Peyer's patch (tissue), 4 donors: Measurements from ENCODE around the gene UCKL1. TPM values are rescaled to one million over a fixed set of nuclear protein-coding genes. Genes with fewer than 3 reads are reported as not detected.
A peak's percentile ranks its signal among the peaks of the same experiment; 100 is the strongest.

ENCODE experiments used
- DNase-seq, 3 donors: peaks; one replicate each; pipeline ENCODE4 v3.0.0-alpha.2; 2017 to 2019
- H3K27ac ChIP-seq, 4 donors: fragments of 200-600 bp; sonication (generic); one replicate each; pipeline ENCODE4 v1.5.1; 2016 to 2019
- H3K27me3 ChIP-seq, 2 donors: fragments of 200-600 bp; sonication (generic); one replicate each; pipeline ENCODE4 v1.5.1; 2019
- H3K36me3 ChIP-seq, 3 donors: fragments of 200-600 bp; sonication (generic); one replicate each; pipeline ENCODE4 v1.5.1; 2016 to 2019
- H3K4me1 ChIP-seq, 4 donors: fragments of 200-600 bp; sonication (generic); one replicate each; pipeline ENCODE4 v1.5.1; 2016 to 2019
- H3K4me3 ChIP-seq, 4 donors: fragments of 200-600 bp; sonication (generic); 1 replicate in 3 of 4; 2 replicates in 1 of 4; pipeline ENCODE4 v1.5.1; 2016 to 2019; ENCODE audit warnings: mild to moderate bottlenecking in 1 of 4
- H3K9me3 ChIP-seq, 4 donors: fragments of 200-600 bp; sonication (generic); one replicate each; pipeline ENCODE4 v1.5.1; 2016 to 2019; ENCODE audit warnings: mild to moderate bottlenecking in 1 of 4
- CTCF ChIP-seq, 6 experiments: fragments of 450-650 bp in 4 of 6; fragments of 200-600 bp in 2 of 6; sonication (generic) in 1 of 6; IDR thresholded peaks; one replicate each; pipeline ENCODE4 v1.5.1; 2017 to 2019; ENCODE audit warnings: antibody characterized with exemption in 6 of 6, mild to moderate bottlenecking in 3 of 6, moderate library complexity in 1 of 6
- POLR2A ChIP-seq, 2 donors: fragments of 450-650 bp; IDR thresholded peaks; one replicate each; pipeline ENCODE4 v1.5.1; 2017; ENCODE audit warnings: antibody characterized with exemption in 2 of 2, mild to moderate bottlenecking in 2 of 2, moderate library complexity in 2 of 2
- total RNA-seq, 4 donors: library from RNA; depleted of rRNA; stranded (reverse); fragments of >200 nt; gene quantifications; one replicate each; pipeline ENCODE4 v1.1.0, GENCODE V29; 2016

UCKL1 gene
- total RNA-seq, 4 donors from 2014 or later, result 70.4 to 189 (median 136) TPM

- peaks cover 0 to 19% (median 10%) of the 10 kb centered on the region in 4 donors for H3K4me1 ChIP-seq
- DNase-seq, result peak in 1 of 3 donors; percentile 44
- H3K4me3 ChIP-seq, result no peak overlapping the region
- peaks cover 0 to 6% (median 0%) of the 10 kb centered on the region in 4 donors for H3K9me3 ChIP-seq
- H3K36me3 ChIP-seq, result peaks cover 0 to 31% (median 0%) of the 10 kb centered on the region in 3 donors
- H3K27me3 ChIP-seq, result no peaks in the 10 kb centered on the region
- no peak overlapping the region for H3K27ac ChIP-seq
- TF ChIP-seq CTCF (IDR thresholded peaks at IDR 0.05) (no peak), POLR2A (IDR thresholded peaks at IDR 0.05) (no peak)
These were observed 10.7 kb upstream of the UCKL1 start for GRCh38 chr20:63966944-63967322.

GRCh38 chr20:63966172-63966943 lies 10.1 kb upstream of the UCKL1 start:
- Histone ChIP-seq H3K4me3 (no peak overlapping the region), H3K4me1 (peaks cover 0 to 19% (median 10%) of the 10 kb centered on the region in 4 donors), H3K27me3 (no peaks in the 10 kb centered on the region), H3K36me3 (peaks cover 0 to 36% (median 0%) of the 10 kb centered on the region in 3 donors), H3K27ac (no peak overlapping the region), H3K9me3 (peaks cover 0 to 6% (median 0%) of the 10 kb centered on the region in 4 donors)
- TF ChIP-seq CTCF (IDR thresholded peaks at IDR 0.05), result no peak
- TF ChIP-seq POLR2A (IDR thresholded peaks at IDR 0.05), result no peak
- peak in 1 of 3 donors; percentile 42 for DNase-seq

- no peak for DNase-seq
- peaks cover 0 to 38% (median 0%) of the 10 kb centered on the region in 3 donors for H3K36me3 ChIP-seq
- no peak for TF ChIP-seq CTCF (IDR thresholded peaks at IDR 0.05)
- TF ChIP-seq POLR2A (IDR thresholded peaks at IDR 0.05), result no peak
These were observed 8.2 kb upstream of the UCKL1 start for GRCh38 chr20:63964412-63964811.

GRCh38 chr20:63963784-63964301 lies 7.6 kb upstream of the UCKL1 start:
- H3K4me3 ChIP-seq, result no peak overlapping the region
- peaks cover 0 to 6% (median 0%) of the 10 kb centered on the region in 4 donors for H3K9me3 ChIP-seq
- no peak overlapping the region for H3K27ac ChIP-seq
- peaks cover 0 to 8% (median 3%) of the 10 kb centered on the region in 4 donors for H3K4me1 ChIP-seq
- no peaks in the 10 kb centered on the region for H3K27me3 ChIP-seq
- TF ChIP-seq POLR2A (IDR thresholded peaks at IDR 0.05) (no peak), CTCF (IDR thresholded peaks at IDR 0.05) (no peak)
- DNase-seq, result no peak
- peaks cover 0 to 38% (median 0%) of the 10 kb centered on the region in 3 donors for H3K36me3 ChIP-seq

More at GRCh38 chr20:63964412-63964811, 8.2 kb upstream of the UCKL1 start:
- H3K4me1 ChIP-seq, result peaks cover 0 to 11% (median 8%) of the 10 kb centered on the region in 4 donors
- H3K27me3 ChIP-seq, result no peaks in the 10 kb centered on the region
- no peak overlapping the region for H3K4me3 ChIP-seq
- H3K27ac ChIP-seq, result no peak overlapping the region
- H3K9me3 ChIP-seq, result peaks cover 0 to 6% (median 0%) of the 10 kb centered on the region in 4 donors

- peaks cover 0 to 6% (median 0%) of the 10 kb centered on the region in 4 donors for H3K9me3 ChIP-seq
- no peak for TF ChIP-seq CTCF (IDR thresholded peaks at IDR 0.05)
- no peak for TF ChIP-seq POLR2A (IDR thresholded peaks at IDR 0.05)
- no peak overlapping the region for H3K27ac ChIP-seq
- no peak overlapping the region for H3K4me3 ChIP-seq
- peaks cover 0 to 6% (median 0%) of the 10 kb centered on the region in 4 donors for H3K4me1 ChIP-seq
- no peak for DNase-seq
- peaks cover 0 to 38% (median 0%) of the 10 kb centered on the region in 3 donors for H3K36me3 ChIP-seq
- no peaks in the 10 kb centered on the region for H3K27me3 ChIP-seq
These were observed 7.1 kb upstream of the UCKL1 start for GRCh38 chr20:63963348-63963741.
